GM19467 (cell line): ENCODE measurements around the gene SPECC1L.
A peak's percentile ranks its signal among the peaks of the same experiment; 100 is the strongest.

Experiments
- ATAC-seq: cut with Tn5 transposase; IDR thresholded peaks from one replicate; pipeline ENCODE4 v1.9.1; 2021; ENCODE audit warnings: mild to moderate bottlenecking, moderate library complexity; ENCODE audit not compliant: unreplicated experiment

Gene SPECC1L

GRCh38 chr22:24424001-24424900 lies 153.6 kb downstream of the SPECC1L start:
- no peak for ATAC-seq

GRCh38 chr22:24424901-24425775 lies 154.5 kb downstream of the SPECC1L start:
- ATAC-seq, result no peak

GRCh38 chr22:24426436-24426835 lies 155.8 kb downstream of the SPECC1L start:
- ATAC-seq, result no peak

- ATAC-seq, result no peak
These were observed 156.3 kb downstream of the SPECC1L start for GRCh38 chr22:24426851-24427499.

- ATAC-seq, result peak; percentile 48
These were observed 157.0 kb downstream of the SPECC1L start, which contains the start of gene ADORA2A for GRCh38 chr22:24427500-24428164. Gene ADORA2A (plus strand): TSS chr22:24427599. CDS start chr22:24433405, 5,806 bp downstream.

GRCh38 chr22:24428751-24429410 lies 158.2 kb downstream of the SPECC1L start:
- ATAC-seq, result no peak

GRCh38 chr22:24429411-24430365 lies 159.1 kb downstream of the SPECC1L start:
- no peak for ATAC-seq

GRCh38 chr22:24430431-24431308 lies 160.0 kb downstream of the SPECC1L start:
- no peak for ATAC-seq

GRCh38 chr22:24431309-24432034 lies 160.8 kb downstream of the SPECC1L start:
- no peak for ATAC-seq

GRCh38 chr22:24432059-24432853 lies 161.6 kb downstream of the SPECC1L start:
- ATAC-seq, result no peak

- no peak for ATAC-seq
These were observed 162.6 kb downstream of the SPECC1L start for GRCh38 chr22:24433001-24433827.

GRCh38 chr22:24433828-24434470 lies 163.3 kb downstream of the SPECC1L start:
- ATAC-seq, result peak; percentile 52

- ATAC-seq, result peak; percentile 46
These were observed 164.1 kb downstream of the SPECC1L start for GRCh38 chr22:24434471-24435322.

- no peak for ATAC-seq
These were observed 164.7 kb downstream of the SPECC1L start for GRCh38 chr22:24435323-24435645.
